HT1080 (cell line): ENCODE results near the gene SLC2A2. TPM values are rescaled to one million over a fixed set of nuclear protein-coding genes. Genes with fewer than 3 reads are reported as not detected.
"Not testable (repeated sequence)": the region's sequence is repeated elsewhere in the genome, so short reads cannot be mapped to it uniquely, and the experiment has no call there.

ENCODE experiments used
- DNase-seq: peaks from one replicate; pipeline ENCODE4 v3.0.0-alpha.2; 2015; ENCODE audit warnings: low read depth
- total RNA-seq: library from RNA; depleted of rRNA; stranded (reverse); fragments of >200 nt; shearing (Covaris generic); gene quantifications from 2 replicates; pipeline ENCODE4 v1.2.3, GENCODE V29; 2014

SLC2A2 gene
- total RNA-seq, 1 experiment from 2014 or later: not detected

DNA sequence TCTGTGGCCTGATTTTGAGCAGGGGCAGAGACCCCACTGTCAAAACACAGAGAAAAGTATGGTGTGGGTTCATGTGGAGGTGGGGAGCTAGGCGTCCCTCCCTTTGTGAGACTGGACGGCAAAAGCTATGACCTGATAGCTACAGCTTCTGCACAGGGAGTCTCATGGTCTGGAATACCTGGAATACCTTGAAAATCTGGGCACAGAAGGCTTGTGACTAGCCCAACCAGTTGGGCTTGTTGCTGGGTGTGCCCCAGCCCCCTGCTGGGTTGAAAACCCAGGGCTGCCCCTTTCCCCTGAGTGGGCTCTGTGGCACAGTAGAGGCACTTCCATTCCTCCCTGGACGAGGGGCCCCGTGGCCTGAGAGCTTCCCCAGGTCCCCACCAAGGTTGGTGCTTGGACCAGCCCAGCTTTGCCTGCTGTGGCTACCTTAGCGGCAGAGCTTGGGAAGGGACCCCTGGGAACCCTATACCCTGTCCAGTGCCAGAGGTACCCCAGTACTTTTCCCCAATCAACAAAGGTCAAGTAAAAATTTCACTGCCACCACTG, 37.3 kb downstream of the SLC2A2 start:
- no peak for DNase-seq

DNA sequence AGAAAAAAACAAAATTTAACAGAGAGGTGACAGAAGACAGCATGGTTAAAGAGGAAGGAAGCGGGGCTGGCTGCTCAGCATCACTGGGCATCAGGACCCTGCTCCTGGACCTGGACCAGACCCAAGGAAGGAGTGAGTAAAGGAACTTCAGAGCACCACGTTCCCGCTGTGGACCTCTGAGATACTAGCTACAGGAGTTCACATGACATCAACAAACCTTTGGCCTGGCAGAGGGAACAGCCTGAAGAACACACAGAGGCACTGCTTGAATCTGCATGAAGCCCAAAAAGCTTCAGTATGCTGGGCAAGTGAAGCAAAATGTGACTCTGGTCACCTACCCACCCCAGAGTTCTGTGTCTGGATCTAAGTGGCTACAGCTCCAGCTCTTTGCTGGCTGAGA, 38.1 kb downstream of the SLC2A2 start:
- no peak for DNase-seq

DNA sequence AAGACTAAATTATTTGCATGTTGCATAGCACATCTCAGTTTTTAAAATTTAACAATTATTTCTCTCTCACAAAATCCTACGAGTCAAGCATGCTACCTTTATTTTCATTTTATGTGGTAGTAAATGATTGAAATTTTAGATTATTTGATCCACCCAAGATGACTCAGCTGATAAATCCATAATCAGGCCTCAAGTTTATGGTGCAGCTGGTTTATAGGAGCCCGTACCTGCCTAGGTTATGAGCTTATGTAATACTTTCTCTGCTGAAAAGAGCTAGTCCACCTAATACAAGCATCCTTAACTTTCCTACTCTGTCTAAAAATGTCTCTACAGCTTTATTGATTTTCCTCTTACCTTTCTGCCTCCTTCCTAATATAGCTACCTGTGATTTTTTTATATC, 41.2 kb downstream of the SLC2A2 start:
- no peak for DNase-seq

DNA sequence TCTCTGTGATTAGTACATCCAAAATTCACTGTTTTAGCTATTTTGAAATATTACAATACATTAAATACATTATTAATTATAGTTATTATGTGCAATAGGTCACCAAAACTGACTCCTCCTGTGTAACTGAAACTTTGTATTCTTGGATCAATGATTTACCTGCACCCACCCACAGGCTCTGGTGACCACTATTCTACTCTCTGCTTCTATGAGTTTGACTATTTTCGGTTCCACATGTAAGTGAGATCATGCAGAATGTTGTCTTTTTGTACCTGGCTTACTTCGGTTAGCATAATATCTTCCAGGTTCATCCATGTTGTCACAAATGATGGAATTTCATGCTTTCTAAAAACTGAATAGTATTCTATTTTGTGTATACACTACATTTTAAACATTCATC, 43.8 kb downstream of the SLC2A2 start:
- no peak for DNase-seq

DNA sequence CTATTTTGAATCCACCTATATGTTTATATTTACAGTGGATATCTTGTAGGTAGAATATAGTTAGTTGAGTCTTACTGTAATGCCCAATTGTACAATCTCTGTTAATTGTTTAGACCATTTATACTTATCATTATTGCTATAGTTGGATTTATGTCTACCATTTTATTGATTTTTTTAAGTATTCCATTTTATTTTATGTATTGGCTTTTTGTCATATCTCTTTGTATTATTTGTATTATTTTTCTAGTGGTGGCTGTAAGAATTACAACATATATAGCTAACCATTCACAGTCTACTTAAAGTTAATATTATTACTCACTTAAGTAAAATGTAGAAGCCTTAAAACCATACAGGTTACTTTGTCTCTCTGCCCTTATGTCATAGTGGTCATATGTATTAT, 46.1 kb downstream of the SLC2A2 start:
- no peak for DNase-seq

DNA sequence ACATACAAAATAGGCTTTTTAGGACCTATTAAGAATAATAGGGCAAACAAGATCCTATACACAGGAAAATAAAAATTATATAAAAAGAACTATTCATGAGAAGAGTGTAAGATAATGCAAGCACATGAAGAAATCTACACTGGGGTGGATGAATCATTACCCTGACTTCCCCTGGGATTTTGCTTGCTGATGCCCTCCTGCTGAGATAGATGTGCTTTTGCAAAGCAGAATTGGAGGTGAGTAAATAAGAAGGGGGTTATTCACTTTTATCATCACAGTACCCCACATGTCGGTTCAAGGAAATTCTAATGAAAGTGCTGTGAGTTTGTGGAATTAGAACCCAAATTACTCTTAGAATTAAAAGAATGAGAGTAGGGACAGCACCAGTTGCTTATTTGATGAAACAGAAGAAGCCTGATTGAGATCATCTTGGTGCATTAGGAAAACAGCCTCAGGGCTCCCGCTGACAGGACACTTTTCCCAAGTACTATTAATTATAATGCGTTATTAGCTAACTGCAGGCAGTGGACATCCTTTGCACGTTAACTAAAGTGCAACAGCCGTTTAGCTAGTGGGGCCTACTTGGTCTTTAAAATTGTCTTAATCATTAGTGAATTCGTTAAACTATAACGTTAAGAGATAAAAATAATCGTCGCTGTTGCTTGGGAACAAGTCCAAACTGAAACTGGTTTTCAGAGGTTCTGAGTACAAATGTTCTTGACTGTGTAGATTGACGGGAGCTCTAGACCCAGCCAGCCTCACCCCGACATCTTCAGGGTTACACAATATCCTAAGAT, 48.4 kb downstream of the SLC2A2 start:
- peak; percentile 61 for DNase-seq

DNA sequence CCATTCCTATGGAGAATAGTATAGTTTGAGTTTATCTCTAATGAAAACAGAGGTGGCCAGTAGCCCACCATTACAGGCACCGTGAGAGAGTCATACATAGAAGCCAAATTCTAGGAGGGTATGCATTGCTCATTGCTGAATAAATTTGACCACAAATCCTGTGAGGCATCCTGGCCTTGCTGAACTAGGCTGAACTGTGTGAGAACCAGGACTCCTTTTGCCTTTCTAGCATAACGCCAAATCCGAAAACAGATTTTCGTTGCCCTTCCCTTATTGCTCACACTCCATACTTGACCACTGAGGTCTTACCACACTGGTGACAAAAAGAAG, 50.4 kb downstream of the SLC2A2 start:
- DNase-seq: peak; percentile 42

DNA sequence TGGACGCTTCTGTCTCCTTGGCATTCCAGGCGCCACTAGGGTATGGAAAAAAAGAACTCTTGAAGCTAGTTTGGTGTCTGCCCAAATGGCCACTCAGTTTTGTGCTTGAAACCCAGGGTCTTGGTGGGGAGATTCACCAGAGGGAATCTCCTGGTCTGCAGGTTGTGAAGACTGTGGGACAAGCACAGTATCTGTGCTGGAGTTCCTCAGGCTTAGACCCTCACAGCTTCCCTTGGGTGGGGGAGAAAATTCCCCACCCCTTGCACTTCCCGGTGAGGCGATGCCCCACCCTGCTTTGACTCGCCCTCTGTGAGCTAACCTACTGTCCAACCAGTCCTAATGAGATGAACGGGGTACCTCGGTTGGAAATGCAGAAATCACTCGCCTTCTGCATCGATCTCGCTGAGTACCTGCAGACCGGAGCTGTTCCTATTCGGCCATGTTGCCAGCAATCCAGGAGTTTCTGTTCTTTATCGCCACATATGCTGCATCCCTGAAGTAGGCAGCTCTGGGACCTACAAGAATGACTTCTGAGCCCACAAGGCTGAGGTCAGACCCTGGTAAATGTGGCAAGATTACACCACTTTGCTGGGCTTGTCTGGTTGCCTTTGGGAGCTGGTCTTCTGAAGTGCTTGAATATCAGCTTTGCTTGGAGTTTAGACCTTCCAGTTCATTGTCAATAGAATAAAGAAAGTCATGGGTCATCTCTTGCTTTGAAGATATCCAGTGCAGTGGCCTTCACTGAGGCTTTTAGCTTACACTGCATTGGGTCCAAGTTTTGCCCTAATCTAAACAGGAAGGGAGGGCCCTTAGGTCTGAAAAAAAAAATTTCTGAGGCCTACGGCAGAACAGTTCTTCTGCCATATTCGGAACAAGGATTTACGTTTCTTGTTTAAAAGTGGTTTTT, 51.0 kb downstream of the SLC2A2 start:
- no peak for DNase-seq

DNA sequence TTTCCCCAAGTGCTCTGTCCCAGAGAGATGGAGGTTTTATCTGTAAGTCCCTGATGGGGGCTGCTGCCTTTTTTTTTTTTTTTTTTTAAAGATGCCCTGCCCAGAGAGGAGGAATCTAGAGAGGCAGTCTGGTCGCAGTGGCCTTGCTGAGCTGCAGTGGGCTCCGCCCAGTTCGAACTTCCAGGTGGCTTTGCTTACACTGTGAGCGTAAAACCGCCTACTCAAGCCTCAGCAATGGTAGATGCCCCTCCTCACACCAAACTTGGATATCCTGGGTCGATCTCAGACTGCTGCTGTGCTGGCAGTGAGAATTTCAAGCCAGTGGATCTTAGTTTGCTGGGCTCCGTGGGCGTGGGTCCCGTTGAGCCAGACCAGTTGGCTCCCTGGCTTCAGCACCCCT, 51.6 kb downstream of the SLC2A2 start:
- no peak for DNase-seq

DNA sequence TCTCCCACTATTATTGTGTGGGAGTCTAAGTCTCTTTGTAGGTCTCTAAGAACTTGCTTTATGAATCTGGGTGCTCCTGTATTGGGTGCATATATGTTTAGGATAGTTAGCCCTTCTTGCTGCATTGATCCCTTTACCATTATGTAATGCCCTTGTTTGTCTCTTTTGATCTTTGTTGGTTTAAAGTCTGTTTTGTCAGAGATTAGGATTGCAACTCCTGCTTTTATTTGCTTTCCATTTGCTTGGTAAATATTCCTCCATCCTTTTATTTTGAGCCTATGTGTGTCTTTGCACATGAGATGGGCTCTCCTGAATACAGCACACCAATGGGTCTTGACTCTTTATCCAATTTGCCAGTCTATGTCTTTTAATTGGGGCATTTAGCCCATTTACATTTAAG, 53.6 kb downstream of the SLC2A2 start:
- not testable (repeated sequence) for DNase-seq

DNA sequence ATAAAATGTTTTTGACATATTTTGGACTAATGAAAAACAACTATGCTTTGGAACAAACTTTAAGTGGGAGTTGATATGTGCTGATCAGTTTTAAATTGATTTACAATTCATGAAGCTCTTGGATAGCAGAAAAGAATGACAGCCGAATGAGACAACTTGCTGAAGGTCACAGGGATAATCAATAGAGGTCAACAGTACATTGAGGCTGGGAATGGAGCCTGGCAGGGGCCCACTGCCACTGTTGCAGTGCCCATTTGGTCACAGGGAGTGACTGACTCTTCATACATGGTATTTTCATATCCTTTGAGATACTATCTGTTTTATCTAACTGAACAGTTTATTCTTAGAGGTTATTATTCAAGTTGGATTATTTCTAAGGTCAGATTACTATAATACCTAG, 59.4 kb downstream of the SLC2A2 start:
- no peak for DNase-seq

DNA sequence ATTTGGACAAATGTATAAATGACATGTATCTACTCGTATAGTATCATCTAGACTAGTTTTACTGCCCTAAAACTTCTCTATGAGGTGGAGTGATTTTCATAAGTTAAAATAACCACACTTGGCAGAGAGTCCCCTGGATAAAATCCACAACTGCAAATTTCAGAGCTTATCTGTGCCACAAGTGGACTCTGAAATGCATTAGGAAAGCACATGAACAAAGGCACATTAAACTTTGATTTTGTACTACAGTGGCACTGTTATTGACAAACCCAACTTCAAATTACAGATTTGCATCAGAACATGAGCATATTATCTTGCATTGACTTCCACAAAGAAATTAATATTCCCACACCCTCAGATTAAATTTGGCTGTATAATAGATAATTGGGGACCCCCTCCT, 60.0 kb downstream of the SLC2A2 start:
- no peak for DNase-seq

DNA sequence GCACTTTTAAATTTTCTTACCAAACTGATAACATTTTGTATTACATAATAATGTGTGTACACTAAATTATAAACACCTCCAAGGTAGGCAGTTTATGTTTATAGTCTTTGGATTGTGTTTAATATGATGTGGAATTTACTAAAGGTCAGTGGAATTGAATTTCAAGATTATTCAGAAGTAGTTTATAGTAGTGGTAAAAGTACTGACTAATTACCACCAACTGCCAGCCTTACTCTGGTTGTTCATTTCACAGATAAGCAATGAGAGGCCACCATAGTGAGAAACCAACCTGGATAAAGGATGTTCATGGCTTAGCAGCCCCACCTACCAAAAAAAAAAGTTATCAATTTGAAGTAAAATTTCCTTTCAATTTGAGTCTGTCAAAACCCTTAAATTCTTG, 64.1 kb downstream of the SLC2A2 start:
- DNase-seq: no peak

DNA sequence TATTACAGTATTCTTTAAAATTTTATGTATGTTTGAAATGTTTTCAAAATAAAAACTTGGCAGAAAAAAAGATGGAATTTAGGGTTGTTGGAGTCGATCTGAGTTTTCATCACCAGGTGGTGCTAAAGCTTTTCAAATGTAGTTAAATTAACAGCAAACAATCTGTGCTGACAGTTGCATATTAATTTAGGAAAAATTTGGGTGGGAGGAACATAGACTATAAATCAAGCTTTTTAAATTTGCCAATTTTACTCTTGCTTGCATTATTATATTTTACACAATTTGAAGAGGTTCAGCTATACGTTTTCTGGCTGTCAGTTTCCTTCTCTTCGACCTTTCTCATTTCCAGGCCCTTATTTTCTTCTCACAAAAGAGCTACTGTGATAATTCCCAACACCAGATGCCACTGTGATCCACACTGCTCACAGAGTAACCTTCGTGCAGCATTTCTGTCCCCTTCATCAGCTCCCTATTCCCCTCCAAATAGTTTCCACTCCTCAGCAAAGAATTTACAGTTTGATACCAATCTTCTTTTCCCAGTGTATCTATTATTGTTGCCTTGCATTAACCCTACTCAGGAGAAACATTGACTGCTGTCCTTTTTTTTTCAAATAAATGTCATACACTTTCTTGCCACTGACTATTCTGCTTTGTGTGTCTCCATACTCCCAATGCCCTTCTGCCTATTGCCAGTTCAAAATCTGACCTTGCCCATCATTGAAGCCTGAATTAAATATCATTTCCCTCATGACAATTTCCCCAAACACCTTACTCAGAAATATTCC, 64.7 kb downstream of the SLC2A2 start:
- DNase-seq: peak; percentile 53

DNA sequence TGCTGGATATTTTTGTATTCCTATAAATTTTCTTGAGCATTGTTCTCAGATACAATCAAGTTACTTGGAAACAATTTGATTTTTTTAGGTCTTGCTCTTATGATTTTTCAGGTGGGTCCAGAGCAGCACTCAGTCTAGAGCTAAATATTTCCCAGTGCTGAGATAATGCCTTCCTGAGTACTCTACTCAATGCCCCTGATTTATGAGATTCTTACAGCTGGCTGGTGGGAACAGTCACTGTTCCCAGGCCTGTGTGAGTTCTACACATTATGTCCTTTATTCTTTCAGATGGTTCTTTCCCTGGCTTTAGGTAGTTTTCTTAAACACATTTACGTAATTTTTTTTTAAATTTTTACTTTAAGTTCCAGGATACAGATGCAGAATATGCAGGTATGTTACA, 67.1 kb downstream of the SLC2A2 start:
- DNase-seq: no peak

DNA sequence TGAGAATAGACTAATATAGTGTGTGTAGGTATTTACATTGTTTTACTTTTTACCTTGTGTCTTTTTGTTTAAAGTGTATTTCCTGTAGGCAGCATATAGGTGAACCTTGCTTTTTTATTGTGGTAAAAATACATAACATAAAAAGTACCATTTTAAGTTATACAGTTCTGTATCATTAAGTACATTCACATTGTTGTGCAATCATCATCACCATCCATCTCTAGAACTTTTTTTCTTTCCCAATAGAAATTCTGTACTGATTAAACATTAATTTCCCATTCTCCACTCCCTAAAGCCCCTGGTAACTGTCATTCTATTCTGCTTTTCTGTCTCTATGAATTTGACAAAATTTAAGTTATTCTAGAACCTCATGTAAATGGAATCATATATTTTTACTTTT, 69.9 kb downstream of the SLC2A2 start:
- DNase-seq: no peak

DNA sequence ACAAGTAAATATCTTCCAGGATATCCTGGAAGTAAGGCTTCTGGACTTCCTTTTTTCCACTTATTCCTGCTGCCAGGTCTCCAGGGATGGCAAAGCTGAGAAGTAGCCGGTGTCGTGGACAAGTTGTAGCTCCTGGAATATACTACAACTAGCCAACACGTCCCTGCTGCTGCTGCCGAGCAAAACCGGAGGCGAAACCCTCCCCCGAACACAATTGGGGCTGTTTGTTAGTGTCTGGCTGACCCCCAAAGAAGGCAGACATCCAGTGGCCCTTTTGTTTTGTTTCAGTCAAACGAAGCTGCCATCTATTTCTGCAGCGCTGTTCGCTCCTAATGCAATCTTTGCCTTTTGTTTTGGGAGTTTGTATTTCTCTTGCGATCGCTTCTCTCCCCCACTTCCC, 72.8 kb downstream of the SLC2A2 start:
- no peak for DNase-seq

DNA sequence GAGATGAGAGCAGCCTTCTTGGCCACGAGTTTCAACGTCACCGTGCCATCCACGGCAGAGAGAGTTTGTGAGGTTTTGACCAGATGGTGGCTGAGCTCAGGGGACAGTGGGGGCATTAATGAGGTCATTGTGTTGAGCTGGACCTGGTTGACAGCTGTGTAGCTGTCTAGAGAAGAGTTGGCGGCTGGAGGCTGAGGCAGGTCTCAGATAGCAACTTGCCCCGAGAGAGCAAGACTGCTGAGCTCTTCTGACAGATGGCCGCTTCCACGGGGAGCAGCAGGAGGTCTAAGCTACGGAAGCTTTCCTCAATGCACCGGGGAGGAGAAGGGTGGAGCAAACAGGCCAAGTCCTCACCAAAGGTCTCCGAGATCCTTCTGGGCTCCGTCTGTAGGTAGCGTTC, 73.3 kb downstream of the SLC2A2 start:
- no peak for DNase-seq

DNA sequence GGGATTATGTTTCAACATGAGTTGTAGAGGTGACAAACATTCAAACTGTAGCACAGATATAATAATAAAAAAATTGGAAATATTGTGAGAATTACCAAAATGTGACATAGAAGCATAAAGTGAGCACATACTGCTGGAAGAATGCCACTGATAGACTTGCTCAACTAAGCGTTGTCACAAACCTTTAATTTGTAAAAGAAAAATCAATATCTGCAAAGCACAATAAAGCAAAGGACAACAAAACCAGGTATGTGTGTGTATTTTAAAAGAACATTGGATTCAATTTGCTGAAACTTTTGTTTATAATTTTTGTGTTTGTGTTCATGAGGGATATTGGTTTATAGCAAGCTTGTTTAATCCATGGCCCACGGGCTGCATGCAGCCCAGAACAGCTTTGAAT, 77.3 kb downstream of the SLC2A2 start:
- no peak for DNase-seq

DNA sequence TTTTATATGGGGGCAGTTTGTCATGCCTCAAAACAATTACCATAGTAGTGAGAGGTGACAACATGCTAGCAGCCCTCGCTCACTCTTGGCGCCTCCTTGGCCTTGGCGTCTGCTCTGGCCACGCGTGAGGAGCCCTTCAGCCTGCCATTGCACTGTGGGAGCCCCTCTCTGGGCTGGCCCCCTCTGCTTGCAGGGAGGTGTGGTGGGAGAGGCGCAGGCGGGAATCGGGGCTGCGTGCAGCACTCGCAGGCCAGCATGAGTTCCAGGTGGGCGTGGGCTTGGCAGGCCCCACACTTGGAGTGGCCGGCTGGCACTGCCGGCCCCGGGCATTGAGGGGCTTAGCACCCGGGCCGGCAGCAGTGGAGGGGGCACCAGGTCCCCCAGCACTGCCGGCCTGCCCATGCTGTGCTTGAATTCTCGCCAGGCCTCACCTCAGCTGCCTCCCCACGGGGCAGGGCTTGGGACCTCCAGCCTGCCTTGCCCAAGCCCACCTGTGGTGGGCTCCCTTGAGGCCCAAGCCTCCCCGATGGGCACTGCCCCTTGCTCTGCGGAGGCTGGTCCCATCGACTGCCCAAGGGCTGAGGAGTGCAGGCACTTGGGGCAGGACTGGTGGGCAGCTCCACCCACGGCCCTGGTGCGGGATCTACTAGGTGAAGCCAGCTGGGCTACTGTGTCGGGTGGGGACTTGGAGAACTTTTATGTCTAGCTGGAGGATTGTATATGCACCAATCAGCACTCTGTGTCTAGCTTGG, 79.3 kb downstream of the SLC2A2 start:
- DNase-seq: no peak
